H4 (cell line): Measurements from ENCODE around the gene HK1. TPM values are rescaled to one million over a fixed set of nuclear protein-coding genes. Genes with fewer than 3 reads are reported as not detected.
A peak's percentile ranks its signal among the peaks of the same experiment; 100 is the strongest.

Source experiments
- DNase-seq: peaks from one replicate; pipeline ENCODE4 v3.0.0-alpha.2; 2015; ENCODE audit warnings: low spot score
- total RNA-seq: library from RNA; depleted of rRNA; stranded (reverse); fragments of >200 nt; shearing (Covaris generic); gene quantifications from 2 replicates; pipeline ENCODE4 v1.2.3, GENCODE V29; 2014

HK1 gene
- total RNA-seq, 1 experiment from 2014 or later = 32.1 TPM

DNA sequence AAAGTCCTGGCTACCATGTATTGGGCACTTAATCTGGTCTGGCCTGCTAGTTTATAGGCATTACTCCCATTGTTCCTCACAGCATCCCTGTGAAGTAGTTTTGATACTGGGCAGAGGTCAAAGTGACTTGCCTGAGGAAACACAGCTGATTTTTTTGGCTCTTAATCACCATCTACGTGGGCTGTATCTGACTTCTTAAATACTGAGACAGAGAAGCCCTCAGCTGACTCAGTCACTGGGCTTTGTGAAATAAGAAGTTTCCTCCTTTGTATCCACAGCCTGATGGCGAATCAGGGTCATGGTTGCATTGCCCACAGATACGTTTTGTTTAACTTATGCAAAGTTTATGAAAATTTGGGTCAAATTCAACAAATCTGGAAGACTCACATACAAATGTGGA is 125.2 kb downstream of the HK1 start:
- DNase-seq = no peak

- DNase-seq = no peak
Measured at GRCh38 chr10:69404786-69405185, 126.5 kb downstream of the HK1 start.

DNA sequence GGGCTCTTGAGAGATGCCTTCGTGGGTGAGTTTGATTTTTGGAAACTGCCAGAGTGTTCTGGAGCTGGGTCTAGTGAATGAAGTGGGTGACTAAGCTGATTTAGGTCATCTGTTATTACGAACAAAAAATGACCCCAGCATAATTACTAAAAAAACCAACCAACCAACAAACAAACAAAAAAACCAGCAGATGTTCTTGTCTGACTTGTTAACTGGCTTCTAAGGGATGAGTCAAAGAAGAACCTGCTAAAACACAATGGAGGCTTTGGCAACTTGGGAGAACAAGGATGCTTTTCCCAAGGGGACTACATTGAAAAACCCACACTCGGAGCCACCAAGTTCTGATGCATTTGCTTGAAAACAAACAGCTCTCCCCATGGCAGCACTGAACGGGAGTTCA is 126.9 kb downstream of the HK1 start:
- no peak for DNase-seq

DNA sequence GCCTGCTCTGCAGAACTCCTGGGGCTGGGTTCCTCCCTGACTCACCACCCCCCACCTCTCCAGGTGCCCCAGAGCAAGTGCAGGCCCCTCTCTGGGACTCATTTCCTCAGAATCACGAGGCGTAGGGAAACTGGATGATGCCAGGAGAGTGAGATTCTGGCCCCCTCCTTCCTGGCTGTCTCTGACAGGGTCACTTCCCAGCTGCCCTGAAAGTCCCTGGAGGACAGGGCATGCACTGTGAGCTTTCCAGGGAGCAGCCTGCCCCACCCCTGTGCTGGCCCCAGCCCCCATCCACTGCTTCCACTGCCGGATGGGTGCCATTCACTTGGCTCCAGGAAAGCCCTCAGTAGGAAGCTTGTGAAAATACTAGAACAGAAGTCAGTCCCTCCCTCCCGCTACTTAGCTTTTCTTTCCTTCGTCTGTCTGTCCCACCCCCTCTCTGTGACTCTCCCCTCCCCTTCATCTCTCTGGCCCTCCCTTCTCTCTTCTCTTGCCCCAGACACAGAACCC is 128.1 kb downstream of the HK1 start:
- DNase-seq = no peak

DNA sequence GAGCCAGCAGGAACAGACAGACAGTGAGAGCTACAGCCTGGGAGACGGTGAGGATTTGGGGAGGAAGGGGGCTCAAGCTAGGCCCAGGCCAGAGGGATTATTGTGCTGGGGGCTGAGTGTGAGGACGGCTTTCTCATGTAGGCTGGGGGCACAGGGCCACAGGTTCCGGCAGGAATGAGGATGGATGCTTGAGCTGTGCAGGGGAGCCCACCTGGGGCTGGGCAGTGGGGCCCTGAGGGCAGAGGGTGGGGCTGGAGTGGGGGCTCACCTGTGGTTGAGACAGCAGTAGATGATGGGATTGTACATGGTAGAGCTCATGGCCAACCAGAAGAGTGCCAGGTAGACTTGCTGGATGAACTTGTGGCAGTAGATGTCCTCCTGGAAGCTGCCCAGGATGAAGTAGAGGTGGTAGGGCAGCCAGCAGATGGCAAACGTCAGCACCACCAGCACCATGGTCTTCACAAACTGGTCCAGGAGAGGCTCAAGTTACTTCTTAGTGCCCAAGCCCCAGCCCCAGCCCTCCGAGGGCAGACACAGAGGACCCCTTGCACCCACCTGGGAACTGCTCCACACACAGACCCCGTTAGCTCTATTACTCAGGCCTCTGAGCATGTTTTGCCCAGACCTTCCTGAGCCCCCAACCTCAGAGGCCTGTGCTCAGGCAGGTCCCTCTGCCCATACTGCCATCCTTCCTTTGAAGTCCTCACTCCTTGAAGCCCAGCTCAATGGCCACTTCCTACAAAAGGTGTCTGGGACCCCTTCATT is 128.7 kb downstream of the HK1 start:
- no peak for DNase-seq

DNA sequence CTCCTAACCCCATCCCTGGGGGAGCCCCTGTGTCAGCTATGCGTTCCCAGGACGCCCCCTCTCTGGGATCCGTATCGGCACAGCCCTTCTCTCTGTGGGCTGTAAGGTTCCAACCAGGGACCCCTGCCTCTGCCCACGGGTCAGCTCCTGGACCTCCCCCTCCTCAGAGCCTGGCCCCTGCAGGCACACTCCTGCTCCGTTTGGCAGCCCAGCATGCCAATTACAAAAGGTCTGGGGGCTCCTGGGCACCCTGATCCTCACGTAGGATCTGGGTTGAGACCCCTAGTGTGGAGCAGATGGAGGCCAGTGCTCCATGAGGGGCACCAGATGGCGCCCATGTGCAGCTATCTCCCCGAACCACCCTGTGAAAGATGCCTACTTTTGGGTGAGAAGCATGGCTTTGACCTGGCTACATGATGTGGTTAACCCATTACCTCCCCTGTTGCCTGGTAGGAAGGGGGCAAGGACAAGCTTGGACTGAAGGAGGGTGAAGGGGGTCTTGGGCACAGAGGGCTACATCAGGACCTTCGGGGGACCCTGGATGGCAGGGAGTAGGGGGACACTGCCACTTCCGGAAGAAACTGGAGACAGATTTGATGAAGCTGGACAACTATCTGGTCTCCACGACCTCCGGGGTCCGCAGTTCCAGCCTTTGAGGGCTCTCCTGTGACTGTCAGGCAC is 129.5 kb downstream of the HK1 start:
- no peak for DNase-seq

GRCh38 chr10:69408318-69409175 is 130.3 kb downstream of the HK1 start:
- DNase-seq = peak; percentile 95

DNA sequence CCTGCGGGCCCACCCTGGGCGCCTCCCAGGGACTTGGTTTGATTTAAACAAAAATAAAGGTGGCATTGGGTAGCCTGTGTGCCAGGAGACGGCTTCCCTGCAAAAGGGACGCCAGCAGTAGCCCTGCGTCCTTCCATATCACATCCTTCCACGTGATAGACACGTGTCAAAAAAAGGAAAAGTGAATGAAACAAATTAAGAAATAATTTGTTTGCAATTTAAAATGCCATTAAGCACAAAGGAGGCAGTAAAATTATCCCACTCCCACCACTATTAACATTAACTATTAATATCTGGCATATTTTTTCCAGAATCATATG is 130.8 kb downstream of the HK1 start:
- DNase-seq = no peak

DNA sequence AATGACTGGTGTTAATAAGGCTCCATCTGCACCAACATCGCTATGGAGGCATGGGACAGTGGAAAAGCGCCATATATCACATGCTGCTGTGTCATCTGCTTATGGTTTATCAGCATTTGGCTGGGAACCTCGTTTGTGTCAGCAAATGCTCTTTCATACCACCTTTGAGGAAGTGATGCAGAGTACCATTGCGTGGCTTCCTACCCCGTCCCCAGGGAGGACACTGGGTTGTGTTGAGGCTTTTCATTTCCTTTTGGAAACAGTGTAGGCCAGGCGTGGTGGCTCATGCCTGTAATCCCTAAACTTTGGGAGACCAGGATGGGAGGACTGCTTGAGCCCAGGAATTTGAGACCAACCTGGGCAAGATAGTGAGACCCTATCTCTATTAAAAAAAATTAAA is 131.7 kb downstream of the HK1 start:
- no peak for DNase-seq

DNA sequence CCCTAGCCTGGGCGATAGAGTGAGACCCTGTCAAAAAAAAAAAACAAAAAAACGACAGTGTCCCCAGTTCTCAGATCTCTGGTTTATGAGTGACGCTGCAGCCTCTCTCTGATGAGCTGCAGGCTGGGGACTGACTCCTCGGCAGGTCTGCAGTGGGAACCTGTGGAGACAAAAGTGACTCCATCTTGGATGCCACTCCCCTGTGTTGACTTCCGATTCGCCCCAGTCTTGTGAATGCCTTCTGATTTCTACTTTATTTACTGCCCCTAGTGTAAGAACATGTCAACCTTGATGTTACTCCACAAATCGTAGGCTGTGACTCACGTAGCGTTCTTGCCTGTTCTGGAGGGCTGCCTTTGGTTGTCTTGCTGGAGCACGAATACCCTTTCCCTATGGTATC is 132.2 kb downstream of the HK1 start:
- no peak for DNase-seq

- no peak for DNase-seq
Measured at GRCh38 chr10:69411476-69411875, 133.2 kb downstream of the HK1 start.

DNA sequence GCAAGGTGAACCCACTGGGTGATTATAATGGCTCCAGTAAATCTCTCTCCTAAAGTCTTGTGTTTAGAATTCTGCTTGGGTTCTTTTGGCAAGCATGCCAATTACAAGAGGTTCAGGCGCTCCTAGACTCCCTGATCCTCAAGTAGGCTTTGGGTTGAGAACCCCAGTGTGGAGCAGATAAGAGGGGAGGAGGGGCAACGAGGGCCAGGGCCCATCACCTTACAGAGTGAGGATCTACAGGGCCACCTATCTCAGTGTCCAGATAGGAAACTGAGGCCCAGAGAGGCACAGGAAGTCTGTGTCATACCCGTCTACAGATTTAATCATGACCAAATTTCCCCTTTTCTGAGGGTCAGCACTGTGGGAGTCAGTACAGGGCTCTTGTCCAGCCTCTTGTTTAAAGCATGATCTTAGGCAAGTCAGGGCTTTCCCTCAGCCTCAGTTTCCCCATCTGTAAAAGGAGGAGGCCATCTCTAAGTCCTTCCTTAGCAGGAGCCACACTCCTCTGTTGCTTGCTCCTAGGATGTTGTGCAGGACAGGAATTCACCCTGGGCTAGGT is 134.0 kb downstream of the HK1 start:
- no peak for DNase-seq

GRCh38 chr10:69413221-69413865 is 135.0 kb downstream of the HK1 start:
- DNase-seq = peak; percentile 70

- no peak for DNase-seq
Measured at GRCh38 chr10:69414036-69415018, 136.0 kb downstream of the HK1 start.

GRCh38 chr10:69415049-69415448 is 136.8 kb downstream of the HK1 start:
- DNase-seq = no peak

- no peak for DNase-seq
Measured at GRCh38 chr10:69415951-69416350, 137.7 kb downstream of the HK1 start.

DNA sequence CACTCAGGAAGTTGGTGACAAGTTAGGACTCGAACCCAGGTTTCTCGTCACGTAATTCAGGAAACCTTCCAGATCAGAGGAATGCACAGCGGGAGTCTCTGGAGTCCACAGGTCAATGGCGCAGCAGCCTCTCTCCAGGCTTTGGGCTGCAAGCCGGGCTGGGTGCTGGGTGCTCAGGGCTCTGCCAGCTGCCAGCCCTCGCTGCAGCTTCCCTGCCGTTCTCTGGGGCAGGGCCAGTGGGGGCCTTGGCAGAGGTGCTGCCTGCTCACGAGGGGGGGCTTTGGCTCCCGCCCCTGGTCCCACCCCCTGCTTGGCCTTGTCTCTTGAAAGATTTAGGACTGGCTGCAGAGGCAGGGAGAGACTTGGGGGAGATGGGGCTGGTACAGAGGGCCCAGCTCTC is 138.4 kb downstream of the HK1 start, which contains the start of gene TACR2:
Gene TACR2 (minus strand): TSS at position 224 of the 400 bp plus-strand sequence. CDS start 595 bp downstream, outside the sequence.
- DNase-seq = no peak

- DNase-seq = no peak
Measured at GRCh38 chr10:69417542-69417941, 139.2 kb downstream of the HK1 start.

DNA sequence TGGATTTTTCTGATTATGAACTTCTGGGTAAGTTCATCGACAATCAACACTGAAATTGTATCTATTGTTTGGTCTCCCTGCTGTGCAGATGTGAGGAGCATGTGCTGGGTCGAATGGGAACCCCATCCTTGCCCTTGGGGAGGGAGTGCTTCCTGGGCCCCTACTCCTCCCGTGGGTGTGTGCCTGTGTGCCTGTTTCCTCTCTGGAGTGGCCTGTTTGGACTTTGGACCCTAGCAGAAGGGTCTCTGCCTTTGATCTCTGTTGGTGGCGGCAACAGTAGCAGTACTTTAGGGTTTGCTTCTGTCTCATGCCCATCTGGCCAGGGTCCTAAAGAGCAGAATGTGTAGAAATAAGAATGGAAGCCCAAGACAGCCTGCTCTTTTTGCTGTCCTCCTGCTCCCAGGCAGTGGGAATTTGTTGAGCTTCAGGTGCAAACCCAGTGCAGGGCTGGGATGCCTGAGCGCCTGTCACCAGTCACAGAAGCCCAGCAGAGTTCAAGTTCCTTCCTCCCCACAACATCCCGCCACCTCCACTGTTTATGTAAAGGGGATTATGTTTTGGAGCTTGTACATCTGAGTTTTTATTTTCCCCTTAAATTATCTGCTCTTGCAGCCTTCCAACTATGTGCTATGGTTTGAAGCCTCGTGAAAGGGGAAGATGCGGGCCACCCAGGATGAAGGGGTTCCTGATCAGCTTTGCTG is 139.9 kb downstream of the HK1 start:
- DNase-seq = no peak
